ENCODE results near the gene SMPDL3A. TPM values are rescaled to one million over a fixed set of nuclear protein-coding genes. Genes with fewer than 3 reads are reported as not detected.

The SMPDL3A gene
- polyA plus RNA-seq, 10 donors, result 9.5 to 26.7 (median 13.1) TPM

GRCh38 chr6:122803171-122803661 lies 14.2 kb downstream of the SMPDL3A start:
- DNase-seq, result peak in 1 of 3 donors; percentile 32

GRCh38 chr6:122804962-122805485 lies 16.0 kb downstream of the SMPDL3A start:
- DNase-seq, result peak in 1 of 3 donors; percentile 26

GRCh38 chr6:122806291-122806690 lies 17.2 kb downstream of the SMPDL3A start:
- DNase-seq, result no peak

GRCh38 chr6:122808121-122808885 lies 19.2 kb downstream of the SMPDL3A start:
- DNase-seq, result no peak

GRCh38 chr6:122809001-122809400 lies 19.9 kb downstream of the SMPDL3A start:
- no peak for DNase-seq

- no peak for DNase-seq
These were observed 20.6 kb downstream of the SMPDL3A start for GRCh38 chr6:122809691-122810090.

GRCh38 chr6:122810189-122810588 lies 21.1 kb downstream of the SMPDL3A start:
- DNase-seq, result no peak

- no peak for DNase-seq
These were observed 28.3 kb downstream of the SMPDL3A start for GRCh38 chr6:122817358-122817757.

GRCh38 chr6:122817766-122818165 lies 28.7 kb downstream of the SMPDL3A start:
- DNase-seq, result no peak

GRCh38 chr6:122818866-122819265 lies 29.8 kb downstream of the SMPDL3A start:
- DNase-seq, result no peak

- DNase-seq, result no peak
These were observed 32.0 kb downstream of the SMPDL3A start for GRCh38 chr6:122821095-122821494.

- no peak for DNase-seq
These were observed 36.1 kb downstream of the SMPDL3A start for GRCh38 chr6:122825163-122825562.

- DNase-seq, result no peak
These were observed 40.4 kb downstream of the SMPDL3A start for GRCh38 chr6:122829456-122829855.

- no peak for DNase-seq
These were observed 42.5 kb downstream of the SMPDL3A start for GRCh38 chr6:122831511-122831910.

- no peak for DNase-seq
These were observed 43.4 kb downstream of the SMPDL3A start for GRCh38 chr6:122832459-122832858.

- no peak for DNase-seq
These were observed 44.0 kb downstream of the SMPDL3A start for GRCh38 chr6:122833021-122833491.

GRCh38 chr6:122838060-122838780 lies 49.2 kb downstream of the SMPDL3A start:
- peak in 1 of 3 donors; percentile 11 for DNase-seq

GRCh38 chr6:122839472-122839871 lies 50.4 kb downstream of the SMPDL3A start:
- DNase-seq, result peak; percentile 54 to 72 (median 67)

GRCh38 chr6:122839906-122840305 lies 50.8 kb downstream of the SMPDL3A start:
- no peak for DNase-seq

- no peak for DNase-seq
These were observed 56.4 kb downstream of the SMPDL3A start for GRCh38 chr6:122845464-122845863.

- DNase-seq, result no peak
These were observed 57.0 kb downstream of the SMPDL3A start for GRCh38 chr6:122845916-122846612.
